GM18951 (cell line): ENCODE data around the gene MXRA7.
"Not testable (repeated sequence)": the region's sequence is repeated elsewhere in the genome, so short reads cannot be mapped to it uniquely, and the experiment has no call there.

Source experiments
- POLR2A ChIP-seq: IDR thresholded peaks from 4 replicates; pipeline ENCODE4 v1.6.1; 2011; ENCODE audit warnings: mild to moderate bottlenecking; ENCODE audit not compliant: insufficient read length, insufficient read depth; ENCODE audit errors: extremely low read depth
- in situ Hi-C: fragments of 300-500 bp; cut with MboI; formaldehyde crosslinking; loops from one replicate; pipeline ENCODE4 v1.12.0; 2022; ENCODE audit warnings: low sequenced_read_pairs, mixed read lengths, inconsistent platforms; ENCODE audit not compliant: unreplicated experiment

Gene MXRA7

GRCh38 chr17:76706817-76707216 is 3.9 kb downstream of the MXRA7 start:
- no peak for TF ChIP-seq POLR2A
- in situ Hi-C loops = no loop called here

- in situ Hi-C loops = no loop called here
- TF ChIP-seq POLR2A = no peak
These were observed 6.0 kb downstream of the MXRA7 start for GRCh38 chr17:76704805-76705204.

- in situ Hi-C loops = no loop called here
- TF ChIP-seq POLR2A = no peak
These were observed 7.7 kb downstream of the MXRA7 start for GRCh38 chr17:76702941-76703637.

GRCh38 chr17:76702076-76702475 is 8.7 kb downstream of the MXRA7 start:
- in situ Hi-C loops = no loop called here
- TF ChIP-seq POLR2A = no peak

- no peak for TF ChIP-seq POLR2A
- in situ Hi-C loops = no loop called here
These were observed 9.2 kb downstream of the MXRA7 start for GRCh38 chr17:76701471-76701967.

GRCh38 chr17:76700617-76701470 is 9.9 kb downstream of the MXRA7 start:
- no peak for TF ChIP-seq POLR2A
- in situ Hi-C loops = no loop called here

- in situ Hi-C loops = no loop called here
- TF ChIP-seq POLR2A = no peak
These were observed 10.5 kb downstream of the MXRA7 start for GRCh38 chr17:76700270-76700616.

- in situ Hi-C loops = not testable (repeated sequence)
These were observed 12.2 kb downstream of the MXRA7 start for GRCh38 chr17:76698466-76698977.

GRCh38 chr17:76697702-76698465 is 12.9 kb downstream of the MXRA7 start:
- no peak for TF ChIP-seq POLR2A
- in situ Hi-C loops = no loop called here

GRCh38 chr17:76696763-76697701 is 13.7 kb downstream of the MXRA7 start:
- TF ChIP-seq POLR2A = no peak
- in situ Hi-C loops = no loop called here

- in situ Hi-C loops = no loop called here
- TF ChIP-seq POLR2A = no peak
These were observed 15.5 kb downstream of the MXRA7 start for GRCh38 chr17:76695059-76695831.
